ENCODE measurements around the gene SLC24A1.
"Not testable (repeated sequence)": the region's sequence is repeated elsewhere in the genome, so short reads cannot be mapped to it uniquely, and the experiment has no call there.

SLC24A1 gene

DNA sequence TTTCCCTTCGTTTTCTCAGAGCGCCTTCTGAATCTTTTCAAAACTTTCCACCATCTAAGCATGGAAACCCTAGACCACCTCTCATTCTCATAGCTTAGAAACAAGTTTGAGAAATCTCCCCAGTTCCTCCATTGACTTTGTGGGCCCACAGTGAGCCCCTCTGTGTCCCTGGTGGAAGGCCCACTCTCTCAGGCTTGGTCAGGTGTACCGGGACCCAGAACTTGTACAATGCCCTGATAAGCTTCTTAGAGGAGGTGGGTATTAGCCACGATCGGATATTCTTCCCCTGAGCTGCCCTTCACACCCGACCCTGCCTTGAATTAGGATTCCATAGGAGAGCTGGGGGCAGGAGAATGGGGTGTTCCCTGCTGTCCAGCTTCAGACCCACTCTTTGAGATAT is at the start of gene SLC24A1:
Gene SLC24A1 (plus strand): TSS at position 301 of the 400 bp plus-strand sequence. CDS start 2,143 bp downstream, outside the sequence.
- no peak for DNase-seq

DNA sequence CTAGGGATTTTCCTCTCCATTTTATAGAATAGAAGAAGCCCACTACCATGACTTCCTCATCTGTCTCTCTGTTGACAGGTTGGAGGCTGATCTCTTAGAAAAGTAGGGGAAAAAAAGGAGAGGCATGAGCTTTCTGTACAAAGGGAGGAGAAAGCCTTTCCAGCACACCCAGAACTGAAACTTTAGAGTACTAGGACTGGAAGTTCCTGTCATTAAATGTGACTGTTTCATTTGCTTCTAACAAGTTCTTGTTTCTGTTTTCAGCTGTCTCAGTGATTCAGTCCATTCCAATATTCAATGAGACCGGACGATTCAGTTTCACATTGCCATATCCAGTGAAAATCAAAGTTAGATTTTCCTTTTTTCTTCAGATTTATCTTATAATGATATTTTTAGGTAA is 49.8 kb upstream of the SLC24A1 start:
- DNase-seq: no peak

DNA sequence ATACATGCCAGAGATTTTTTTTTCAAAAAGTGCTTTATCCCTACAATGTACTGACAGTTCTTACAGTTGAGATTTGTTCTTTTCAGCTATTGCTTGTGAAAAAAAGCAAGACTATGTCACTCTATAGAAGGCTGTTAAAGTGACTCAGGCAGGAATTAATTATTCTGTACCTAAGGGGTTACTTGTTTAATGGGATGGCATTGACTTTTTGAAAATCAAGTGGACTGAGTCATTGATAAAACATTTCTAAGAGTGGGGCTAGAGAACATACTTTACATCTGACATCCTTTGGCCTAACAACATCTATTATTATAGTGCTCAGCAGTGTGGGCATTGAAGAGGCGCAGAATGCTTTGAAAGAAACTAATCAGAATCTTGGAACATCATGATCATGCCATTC is 45.1 kb upstream of the SLC24A1 start:
- DNase-seq: peak; percentile 67

DNA sequence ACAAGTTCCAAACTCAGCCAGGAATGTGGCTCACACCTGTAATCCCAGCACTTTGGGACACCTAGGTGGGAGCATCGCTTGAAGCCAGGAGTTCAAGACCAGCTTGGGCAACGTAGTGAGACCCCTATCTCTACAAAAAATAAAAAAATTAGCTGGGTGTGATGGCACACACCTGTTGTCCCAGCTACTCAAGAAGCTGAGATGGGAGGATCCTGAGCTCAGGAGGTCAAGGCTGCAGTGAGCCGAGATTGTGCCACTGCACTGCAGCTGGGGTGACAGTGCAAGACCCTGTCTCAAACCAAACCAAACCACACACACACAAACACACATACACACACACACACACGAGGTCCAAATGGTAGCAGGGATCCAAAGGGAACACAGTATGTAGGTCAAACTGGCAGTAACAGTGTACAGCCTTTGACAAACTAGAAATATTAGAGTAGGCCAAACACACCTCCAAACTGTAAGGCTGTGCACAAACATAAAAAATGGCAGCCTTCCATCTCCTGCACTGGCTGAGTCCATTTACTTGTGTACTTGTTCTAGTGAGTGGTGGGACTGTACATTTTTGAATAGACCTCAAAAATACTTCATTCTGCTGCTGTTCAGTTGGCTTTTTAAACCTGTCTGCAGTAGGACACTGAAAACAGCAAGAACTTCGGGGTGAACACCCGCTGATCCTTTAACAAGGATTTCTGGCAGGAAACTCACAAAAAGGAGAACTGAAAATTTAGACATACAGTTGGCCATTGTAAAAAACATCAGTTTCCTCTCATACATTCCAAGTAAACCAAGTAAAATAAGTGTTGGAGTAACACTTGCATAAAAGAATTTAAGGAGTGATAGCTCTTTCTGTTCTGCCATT is 44.4 kb upstream of the SLC24A1 start:
- no peak for DNase-seq

DNA sequence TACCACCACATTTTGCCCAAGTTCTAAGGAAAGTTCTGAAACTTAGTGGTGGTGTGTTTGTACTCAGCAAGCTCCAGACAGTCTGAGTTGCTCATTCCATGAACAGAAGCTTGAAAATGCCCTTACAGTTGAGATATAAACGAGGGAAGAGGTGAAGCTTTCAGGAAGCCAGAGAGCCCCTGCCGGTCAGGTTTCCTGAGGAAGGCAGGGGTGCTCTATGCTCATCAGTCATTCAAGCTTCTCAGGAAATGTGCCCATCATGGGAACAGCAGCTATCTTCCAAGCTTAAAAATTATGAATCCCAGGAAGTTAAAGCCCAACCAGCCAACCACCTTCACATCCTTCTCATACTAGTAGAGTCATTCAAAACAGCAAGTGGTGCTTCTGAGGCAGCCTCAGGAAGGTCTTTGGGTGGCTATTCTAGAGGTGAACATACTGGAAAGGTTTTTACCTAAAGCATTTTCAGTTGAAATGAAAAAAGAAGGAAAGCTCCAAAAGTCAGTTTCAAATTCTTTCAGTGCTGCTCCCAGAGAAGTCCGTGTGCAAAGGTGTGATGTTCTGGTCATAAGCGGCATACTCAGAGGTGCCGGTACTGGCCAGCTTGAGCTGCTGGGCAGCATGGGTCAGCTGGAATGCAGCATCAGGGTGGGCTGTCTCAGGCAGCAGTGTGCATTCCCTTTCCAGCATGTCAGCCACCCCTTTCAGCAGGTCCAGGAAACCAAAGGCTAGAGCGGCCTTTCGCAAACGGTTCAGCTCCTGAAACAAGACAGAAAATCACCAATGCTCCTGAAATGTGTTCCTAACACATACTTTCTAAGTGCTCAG is 42.6 kb upstream of the SLC24A1 start:
- DNase-seq: no peak

DNA sequence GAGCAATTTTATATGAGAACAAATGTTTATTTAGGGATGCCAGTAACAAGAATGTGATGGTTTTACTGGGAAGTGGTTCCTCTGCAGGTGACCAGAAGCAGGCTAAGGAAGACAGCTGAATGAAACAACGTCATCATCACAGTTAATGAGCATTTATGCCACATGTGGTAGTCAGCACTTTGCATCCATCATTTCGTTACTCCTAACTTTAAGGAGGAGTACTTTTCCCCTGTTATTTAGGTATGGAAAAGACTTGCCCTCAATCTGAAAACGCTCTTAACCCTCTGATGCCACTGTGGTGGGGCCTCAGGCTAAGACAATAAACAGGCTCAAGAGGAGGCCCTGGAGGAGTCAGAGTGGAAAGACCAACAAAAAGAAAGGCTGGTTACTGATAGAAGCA is 42.0 kb upstream of the SLC24A1 start:
- no peak for DNase-seq

DNA sequence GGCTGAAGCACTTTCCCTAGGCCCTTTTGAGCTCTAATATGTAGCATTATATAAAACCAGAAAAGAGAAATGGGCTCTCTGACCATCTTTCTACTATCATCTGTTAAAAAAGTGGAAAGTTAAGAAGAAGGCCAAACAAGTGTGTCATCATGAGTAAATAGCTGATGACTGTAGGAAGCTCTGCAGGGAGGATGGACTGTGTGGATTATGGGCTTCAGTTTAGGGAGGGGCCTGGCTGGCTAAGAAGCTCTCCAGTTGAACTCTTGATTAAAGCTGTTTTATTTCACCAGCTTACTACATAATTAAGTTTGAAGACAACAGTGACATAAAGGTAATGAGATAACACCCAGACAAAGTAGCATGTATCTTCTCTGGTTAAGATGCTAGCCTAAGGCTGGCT is 41.5 kb upstream of the SLC24A1 start:
- peak; percentile 79 for DNase-seq

DNA sequence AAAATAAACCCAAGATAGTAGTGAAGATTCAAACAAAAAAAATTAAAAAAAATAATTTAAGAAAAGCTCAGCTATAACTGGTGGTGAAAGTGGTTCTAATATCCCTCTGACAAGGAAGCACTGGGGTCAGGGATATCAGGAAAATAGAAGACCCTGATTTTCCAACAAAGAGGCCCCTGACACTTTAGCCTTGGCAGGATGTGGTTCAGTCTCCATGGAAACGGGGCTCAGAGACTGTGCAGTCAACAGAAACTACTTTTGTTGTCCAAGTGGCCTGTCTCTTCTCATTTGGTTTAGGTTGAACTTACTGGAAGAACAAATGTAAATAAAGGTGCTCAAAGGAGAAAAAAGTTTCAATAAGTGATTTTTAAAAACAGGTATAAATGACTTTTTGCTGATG is 38.0 kb upstream of the SLC24A1 start:
- no peak for DNase-seq

DNA sequence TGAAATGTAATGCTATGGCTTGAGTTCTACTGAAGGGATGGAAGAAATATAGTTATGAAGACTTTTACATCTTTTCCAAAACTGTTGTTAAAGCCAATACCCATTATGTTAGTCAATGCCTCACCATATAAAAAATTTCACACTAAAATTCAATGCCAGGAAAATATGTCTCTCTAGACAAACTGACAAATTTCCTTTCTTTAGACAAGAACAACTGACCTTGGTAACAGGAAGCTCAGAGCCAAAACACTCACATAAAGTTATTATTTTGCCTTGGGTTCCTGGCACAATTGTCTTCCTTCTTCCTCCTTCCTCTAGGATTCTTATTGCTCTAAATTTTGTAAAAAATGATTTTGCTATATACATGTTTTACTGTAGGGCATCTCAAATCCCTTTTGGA is 37.5 kb upstream of the SLC24A1 start:
- DNase-seq: no peak

DNA sequence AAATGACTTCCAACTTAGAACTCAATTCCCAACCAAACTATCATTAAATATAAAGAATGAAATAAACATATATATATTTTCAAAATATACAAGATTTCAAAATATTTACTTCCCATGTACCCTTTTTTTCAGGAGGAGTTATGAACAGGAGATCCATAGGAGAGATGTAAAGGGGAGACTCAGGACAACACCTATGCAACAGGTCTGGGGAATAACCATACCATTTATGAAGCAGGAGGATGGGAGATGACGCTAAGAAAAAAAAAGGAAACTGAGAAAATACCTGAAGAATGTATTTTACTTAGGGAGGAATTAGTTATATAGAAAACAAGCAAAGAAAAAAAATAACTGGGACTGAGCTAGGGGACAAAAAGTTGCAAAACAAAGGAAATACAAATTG is 34.6 kb upstream of the SLC24A1 start:
- no peak for DNase-seq

DNA sequence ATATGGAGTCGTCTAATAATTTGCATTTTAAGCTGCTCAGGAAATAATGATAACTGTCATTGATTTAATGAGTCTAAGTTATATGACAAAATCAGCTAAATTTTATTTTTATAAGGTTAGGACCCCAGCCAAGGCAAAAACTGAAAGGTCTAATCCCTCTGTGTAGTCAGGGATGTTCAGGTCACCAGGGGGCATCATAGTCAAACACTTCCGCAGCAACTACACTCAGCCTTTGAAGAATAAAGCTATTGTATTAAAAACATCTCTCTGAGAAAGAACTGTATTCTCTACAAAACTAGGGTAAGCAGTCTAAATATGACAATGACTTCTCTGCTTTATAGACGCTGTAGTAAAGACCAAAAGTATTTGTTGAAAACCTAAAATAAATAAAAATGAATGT is 25.8 kb upstream of the SLC24A1 start:
- DNase-seq: no peak

DNA sequence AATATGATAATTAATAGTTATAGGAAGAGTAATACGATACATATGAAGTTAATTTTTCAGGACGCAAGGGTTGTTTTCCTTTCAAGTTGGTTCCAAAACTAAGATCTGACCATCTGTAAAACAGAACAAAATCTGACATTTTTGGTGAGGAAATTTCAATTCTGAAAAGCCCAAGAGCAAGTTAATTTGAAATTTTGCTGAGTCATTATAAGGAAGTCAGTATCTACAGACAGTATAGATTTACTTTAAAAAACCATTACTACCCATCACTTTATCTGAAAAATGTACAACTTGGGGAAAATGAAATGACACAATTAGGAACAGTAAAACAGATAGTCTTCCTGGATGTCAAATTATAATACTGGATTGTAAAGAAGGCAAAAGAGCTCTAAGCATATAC is 23.3 kb upstream of the SLC24A1 start:
- no peak for DNase-seq

DNA sequence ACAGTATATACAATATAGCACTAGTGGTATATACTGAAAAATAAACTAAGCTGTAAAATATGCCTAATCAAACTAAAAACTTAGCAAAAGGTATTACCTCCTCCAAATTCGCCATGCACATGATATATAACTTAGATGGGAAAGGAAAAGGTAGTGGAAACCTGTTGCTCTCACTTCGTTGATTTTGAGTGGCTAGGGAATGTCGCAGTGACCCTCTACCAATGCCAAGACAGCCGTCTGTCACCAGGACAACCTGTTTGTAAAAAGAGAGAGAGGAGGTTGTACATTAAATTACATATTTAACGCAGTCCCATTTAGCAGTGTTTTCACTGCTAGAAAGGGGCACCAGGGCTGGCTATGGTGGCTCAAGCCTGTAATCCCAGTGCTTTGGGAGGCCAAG is 22.1 kb upstream of the SLC24A1 start:
- no peak for DNase-seq

DNA sequence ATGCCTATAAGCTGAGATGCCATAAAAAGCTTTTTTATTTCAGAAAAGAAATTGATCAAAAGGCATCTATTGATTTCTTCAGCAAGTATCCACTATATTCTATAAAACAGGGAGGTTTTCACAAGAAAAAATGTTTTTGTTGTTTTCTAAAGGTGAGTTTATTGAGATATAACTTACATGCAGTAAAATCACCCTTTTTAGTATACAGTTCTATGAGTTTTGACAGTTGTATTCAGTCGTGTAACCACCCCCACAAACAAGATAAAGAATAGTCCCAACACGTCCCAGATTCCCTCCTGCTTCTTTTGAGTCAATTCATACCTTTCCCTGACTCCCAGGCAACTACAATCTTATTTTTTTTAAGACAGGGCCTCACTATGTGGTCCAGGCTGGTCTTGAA is 18.6 kb upstream of the SLC24A1 start:
- DNase-seq: no peak

DNA sequence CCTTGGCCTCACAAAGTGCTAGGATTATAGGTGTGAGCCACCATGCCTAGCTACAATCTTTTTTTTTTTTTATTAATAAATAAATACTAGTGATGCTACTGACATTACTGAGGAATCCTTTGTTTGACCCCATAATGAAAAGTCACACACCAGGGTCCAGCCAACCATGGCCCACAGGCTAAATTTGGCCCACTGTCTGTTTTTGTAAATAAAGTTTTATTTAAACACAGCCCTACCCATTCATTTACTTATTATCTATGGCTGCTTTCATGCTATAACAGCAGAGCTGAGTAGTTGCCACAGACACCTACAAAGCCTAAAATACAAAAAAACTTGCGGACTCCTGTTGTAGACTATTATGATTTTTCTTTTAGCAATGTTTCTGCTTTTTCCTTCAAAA is 18.2 kb upstream of the SLC24A1 start:
- DNase-seq: no peak

DNA sequence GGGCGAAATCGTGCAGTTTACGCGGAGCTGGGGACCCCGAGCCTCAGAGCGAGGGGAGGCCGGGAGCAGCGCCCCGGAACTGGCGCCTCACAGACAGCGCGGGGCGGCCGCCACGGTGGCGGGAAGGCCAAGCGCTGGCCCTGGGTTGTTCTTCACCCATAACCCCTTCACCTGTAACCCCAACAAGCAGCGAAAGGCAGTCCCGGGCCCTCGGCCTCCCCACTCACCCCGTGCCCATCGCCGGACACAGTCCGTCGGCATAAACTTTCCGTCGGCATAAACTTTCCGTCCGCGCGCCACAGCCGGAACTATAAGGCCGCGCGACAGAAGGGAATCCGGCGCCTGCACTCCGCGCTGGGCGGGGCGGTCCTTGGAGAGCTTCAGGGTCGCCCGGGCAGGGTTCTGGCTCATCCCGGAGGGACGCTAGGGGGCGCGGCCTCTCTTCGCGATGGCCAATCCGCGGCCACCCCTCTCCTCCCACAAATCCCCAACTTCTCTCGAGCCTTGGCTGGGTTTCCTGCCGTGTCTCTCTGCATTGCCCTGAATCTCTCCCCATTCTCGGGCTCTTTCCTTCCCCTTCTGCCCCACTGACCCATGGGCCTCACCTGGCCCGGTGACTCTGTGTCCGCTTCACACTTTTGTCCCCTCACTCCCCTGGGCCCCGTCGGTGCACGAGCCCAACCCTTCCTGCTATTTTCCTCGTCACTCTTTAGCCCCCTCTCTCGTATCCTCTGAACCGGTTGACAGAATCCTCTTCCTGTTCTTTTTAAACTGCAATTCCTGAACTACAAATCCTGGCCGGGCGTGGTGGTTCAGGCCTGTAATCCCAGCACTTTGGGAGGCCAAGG is 10.6 kb upstream of the SLC24A1 start, which contains the start of gene INTS14:
Gene INTS14 (minus strand): TSS at position 261 of the 848 bp plus-strand sequence. CDS start 3,751 bp downstream, outside the sequence.
- DNase-seq: peak; percentile 98

DNA sequence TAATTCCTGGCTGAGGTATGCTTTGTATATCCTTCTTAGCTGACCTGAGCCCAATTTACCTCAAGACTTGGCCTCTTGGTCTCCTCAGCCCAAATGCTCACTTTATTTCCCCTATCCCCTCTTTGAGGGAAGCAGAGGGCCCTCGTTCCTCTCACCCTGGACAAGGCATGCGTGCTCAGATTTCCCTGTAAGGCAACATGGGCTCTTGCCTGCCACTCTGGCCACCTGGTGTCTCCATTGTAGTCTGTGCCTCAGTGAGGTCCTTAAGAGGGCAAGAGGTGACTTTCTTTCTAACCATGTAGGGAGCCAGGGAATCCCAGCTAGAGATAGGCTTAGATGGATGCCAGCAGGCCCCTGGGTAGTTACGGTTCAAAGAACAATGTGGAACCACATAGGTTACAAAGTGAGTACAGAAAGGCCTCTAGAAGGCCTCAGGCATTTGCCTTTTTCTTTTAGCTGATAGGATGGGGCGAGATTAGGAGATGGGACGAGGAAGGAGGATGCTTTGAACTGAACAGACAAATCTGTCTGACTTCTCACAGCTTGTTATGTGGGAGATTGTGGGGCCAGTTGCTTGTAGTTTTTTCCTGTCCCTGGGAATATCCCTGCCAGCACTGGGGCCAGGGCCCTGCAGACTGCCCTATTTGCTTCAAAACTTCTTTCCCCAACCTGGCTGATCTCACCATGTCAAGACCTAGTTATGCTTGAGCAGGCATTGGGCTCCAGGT is 9.7 kb upstream of the SLC24A1 start:
- DNase-seq: no peak

DNA sequence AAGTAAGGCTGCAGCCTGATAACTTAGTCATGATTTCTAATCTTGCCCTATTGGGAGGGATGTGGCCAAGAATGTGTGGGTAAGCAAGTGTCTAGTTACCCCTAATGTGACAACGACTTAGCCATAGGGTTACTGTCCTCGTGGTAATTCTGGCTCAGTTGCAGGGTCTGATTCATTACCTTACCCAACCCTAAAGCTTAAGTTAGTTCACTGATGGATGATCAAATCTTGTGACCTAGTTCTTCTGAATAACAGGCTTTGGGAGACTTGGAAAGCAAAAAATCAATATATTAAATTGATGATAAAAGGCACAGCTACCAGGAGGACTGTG is 9.2 kb upstream of the SLC24A1 start:
- DNase-seq: peak; percentile 37

DNA sequence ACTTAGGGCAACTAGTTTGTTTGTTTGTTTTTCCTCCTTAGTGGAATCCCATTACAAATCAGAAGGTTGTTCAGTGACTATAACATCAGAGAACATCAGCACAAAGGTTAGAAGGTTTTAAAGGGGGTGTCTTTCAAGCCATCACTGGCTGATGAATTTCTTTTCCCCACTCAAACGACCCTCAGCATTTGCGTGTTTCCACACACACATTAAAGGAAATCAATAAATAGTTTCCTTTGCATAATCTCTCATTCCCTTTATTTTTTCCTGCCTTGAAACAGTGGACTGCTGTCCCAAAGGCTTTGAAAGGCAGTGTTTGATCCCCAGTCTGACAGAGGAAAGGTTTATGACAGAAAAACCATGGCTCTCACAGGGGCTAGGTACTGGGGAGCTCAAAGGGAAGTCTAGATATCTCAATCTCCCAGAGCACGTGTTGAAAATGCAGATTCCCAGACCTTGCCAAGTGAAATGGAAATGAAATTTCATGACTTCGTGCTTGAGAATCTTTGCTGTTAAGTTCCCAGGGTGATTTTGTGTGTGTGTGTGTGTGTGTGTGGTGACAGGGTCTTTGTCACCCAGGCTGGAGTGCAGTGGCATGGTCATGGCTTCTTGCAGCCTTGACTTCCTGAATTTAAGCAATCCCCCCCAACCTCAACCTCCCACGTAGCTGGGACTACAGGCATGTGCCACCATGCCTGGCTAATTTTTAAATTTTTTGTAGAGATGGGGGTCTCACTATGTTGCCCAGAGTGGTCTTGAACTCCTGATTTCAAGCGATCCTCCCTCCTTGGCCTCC is 8.6 kb upstream of the SLC24A1 start:
- DNase-seq: no peak

DNA sequence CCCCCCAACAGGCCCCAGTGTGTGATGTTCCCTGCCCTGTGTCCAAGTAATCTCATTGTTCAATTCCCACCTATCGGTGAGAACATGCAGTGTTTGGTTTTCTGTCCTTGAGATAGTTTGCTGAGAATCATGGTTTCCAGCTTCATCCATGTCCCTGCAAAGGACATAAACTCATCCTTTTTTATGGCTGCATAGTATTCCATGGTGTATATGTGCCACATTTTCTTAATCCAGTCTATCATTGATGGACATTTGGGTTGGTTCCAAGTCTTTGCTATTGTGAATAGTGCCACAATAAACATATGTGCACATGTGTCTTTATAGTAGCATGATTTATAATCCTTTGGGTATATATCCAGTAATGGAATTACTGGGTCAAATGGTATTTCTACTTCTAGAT is 5.9 kb upstream of the SLC24A1 start:
- DNase-seq: not testable (repeated sequence)

DNA sequence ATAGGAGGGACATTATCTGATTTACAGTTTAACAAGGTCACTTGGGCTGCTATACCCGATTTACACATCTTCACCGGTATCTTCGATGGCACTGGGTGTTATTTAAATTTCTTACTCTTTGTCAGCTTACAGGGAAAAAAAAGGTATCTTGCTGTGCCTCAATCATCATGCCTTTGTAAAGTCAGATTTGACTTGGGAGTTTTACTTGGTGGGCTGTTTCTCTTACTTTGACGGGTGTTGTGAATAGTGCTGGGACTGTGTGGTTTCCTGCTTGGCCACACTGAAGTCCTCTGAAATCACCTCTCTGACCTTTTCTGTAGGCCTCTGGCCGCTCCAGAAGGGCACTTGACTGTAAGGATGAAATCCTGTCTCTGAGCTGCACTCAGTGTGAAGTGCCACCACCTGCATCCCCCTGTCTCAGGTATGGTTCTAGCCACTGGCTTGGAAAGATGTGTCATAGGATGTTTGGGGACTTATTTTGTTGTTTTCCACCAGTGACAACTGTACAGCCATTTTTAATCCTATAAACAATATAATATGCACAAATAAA is 3.1 kb upstream of the SLC24A1 start:
- no peak for DNase-seq
